ENCODE measurements around the gene SMIM45.
A peak's percentile ranks its signal among the peaks of the same experiment; 100 is the strongest.

Gene SMIM45

DNA sequence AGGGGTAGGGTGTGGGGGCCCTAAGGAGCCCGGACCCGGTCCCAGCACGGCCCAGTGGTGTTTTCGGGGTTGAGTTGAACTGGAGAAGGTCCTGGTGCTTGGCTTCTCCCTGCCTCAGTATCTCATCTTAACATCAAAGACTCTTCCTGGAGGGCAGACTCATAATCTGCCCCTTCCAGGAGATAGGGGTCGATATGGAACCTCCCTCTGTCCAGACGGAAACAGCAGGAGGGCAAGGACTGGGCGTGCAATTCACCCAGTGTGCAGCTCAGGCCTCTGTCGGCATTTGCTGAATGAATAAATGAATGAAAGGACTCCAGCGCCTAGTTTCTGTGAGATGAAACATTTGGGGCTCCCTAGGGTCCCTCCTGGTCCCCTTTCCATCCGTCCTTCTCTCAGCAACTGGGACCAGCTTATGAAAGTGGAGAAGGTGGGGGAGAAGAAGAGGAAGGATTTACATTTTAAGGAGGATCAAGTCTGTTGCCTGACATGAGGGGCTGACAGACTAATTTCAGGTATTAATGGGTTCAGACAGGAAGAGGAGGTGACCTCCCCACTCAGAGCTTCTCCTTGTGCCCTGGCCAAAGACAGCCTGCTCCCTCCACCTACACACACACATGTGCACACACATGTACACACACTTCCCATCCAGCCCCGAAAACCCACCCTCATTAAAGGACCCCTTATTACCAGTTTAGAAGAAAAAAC, 36.0 kb upstream of the SMIM45 start:
- DNase-seq, result no peak

DNA sequence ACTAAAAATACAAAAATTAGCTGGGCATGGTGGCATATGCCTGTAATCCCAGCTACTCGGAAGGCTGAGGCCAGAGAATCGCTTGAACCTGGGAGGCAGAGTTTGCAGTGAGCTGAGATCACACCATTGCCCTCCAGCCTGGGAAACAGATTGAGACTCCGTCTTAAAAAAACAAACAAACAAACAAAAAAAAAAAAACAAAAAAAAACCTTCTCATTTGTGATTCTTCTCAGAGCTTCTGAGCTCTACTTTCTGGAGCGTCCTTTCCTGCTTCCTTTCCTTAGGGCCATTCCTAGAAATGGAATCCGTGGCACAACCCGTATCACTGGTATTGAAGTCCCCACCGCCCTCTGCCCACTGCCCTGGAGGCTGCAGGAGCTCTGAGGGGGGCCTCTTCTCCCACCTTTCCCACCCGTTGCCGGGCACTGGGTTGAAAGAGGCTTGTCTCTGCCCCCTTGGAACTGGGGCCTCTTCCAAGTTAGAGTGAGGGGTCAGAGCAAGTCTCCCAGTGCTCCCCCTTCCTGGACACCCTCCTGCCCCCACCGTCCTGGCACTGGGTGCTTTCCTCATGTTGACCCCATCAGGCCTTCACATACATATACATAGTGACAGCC, 35.1 kb upstream of the SMIM45 start:
- DNase-seq, result no peak

DNA sequence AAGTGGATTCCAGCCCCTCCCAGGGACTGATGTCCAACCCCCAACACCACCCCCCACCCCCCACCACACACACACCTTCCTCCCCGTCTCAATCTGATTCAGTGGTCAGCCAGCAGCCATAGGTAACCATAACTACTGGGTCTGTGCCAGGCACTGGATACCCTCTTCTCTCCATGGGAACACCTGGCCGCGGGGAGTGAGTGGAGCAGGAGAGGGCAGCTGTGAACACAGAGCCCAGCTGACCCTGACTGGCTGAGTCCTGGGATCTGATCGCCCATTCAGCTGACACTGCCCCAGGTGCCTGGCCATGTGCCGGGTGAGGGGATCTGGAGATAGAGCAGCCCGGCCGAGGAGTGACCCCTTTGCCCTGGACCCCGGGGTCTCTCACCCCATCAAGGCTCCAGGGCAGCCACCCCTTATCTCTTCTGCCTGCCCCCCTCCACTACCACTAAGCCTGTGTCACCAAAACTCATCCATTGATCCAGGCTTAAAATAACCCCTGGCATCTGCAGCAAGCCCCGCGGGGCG, 34.5 kb upstream of the SMIM45 start:
- no peak for DNase-seq

DNA sequence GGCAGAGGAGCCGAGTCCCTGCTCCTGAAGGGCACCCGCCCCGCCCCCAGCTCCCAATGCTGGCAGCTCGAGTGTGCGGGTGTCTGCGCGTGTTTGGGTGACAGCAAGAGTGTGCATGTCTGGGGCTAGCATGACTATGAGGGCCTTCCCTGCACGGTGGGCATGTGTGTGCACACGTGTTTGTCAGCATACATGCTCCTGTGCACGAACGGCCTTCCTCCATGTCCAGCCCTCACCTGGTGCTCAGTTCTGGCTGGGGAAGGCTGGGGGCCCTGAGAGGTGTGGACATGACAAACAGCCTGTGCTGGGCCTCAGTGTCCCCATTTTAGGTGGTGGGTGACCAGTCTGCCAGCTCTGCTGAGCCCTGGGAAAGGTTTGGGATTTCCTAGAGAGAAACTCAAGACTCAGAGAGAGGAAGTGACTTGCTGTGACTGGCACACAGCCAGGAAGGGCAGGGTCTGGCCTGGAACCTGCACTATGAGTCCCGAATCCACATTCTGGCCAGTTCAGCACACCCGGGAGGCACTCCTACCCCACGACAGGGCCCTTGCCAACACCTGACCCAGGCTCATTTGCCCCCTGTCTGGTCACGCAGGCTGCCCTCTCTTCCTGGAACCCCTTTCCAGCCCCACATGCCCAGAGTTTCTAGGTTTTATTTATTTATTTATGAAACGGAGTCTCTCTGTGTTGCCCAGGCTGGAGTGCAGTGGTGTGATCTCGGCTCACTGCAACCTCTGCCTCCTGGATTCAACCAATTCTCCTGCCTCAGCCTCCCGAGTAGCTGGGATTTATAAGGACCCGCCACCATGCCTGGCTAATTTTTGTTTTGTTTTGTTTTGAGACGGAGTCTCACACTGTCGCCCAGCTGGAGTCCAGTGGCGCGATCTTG, 33.8 kb upstream of the SMIM45 start:
- DNase-seq, result no peak

DNA sequence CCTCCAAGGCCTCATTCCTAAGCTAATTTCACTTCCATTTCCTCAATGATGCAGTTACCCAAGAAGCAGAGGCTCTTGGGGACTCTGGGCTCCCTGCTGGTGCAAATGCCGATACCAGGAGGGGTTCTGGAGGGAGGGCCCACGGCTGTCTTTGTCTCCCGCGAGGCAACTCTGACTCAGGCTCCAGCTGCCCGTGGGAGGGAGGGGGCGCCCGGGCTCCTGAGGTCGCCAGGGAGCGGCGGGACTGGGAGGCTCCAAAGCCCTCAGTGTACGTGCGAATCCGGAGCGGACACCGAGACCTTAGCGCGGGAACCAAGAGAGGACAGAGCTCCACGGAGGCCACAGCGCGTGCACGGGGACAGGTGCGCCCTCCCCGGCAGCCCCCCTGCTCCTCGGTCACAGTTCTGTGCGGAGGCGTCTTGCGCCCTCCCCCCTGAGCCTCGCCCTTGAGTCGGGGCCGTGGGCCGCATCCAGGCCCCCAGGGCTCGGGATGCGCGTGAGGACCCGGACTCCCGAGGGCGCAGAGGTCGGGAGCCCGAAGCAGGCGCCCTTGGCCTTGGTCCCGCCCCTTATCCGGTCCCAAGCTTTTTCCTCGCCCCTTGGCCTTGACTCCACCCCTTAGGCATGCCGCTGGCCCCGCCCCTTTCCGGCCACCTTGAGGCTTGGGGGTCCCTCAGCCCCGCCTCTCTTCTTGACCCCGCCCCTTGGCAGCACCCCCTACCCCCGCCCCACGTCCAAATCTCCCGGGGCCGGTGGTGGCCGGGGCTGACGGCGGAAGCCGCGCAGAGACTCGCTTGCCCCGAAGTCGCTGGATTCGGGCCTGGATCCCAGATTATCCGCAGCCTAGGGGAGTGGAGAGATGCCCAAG, 32.4 kb upstream of the SMIM45 start:
- peak; percentile 75 for DNase-seq

DNA sequence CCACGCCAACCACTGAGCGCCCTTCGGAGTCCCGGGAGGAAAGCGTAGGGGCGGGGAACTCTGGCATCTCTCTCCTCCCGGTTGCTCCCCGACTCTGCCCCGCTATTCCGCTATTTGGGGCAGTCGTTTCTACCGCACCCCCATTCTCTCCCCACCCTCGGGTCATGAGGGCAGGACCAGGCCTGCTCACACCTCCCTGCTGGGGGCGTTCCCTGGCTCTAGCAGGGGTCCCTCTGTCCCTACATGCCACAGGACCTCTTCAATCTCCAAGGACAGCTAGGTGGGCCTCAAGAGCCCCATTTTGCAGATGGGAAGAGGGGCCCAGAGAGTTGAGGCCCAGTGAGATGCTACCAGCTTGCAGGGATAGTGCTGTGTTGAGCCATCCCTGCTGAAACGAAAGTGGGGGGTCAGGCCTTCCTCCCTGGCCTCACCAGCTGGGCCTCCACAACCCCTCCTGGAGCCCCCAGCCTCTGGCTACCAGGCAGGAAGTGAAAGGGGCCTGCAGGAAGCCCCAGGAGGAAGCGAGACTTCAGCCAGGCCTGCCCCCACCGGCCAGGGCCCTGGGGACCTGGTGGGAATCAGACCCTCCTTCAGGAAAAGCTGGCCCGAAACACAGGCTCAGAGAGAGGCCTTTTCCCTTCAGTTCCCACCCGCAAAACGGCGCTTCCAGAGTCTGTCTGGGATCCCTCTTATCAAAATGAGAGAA, 31.5 kb upstream of the SMIM45 start:
- DNase-seq, result no peak

DNA sequence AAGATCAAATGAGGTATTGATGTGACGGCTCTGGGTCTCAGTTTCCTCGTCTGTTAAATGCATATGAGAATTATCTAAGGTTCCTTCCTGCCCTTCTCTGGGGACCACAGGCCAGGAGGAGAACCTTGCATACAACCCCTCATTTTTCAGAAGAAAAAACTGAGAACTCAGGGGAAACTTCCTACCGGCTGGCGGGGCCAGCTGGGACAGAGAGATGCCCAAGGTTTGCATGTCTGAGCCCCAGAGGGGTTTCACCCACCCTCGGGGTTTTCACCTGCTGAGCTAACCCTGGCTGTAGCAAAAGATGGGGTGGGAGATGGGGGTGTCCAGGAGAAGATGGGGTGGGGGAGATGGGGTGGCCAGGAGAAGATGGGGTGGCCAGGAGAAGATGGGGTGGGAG, 29.6 kb upstream of the SMIM45 start:
- no peak for DNase-seq

DNA sequence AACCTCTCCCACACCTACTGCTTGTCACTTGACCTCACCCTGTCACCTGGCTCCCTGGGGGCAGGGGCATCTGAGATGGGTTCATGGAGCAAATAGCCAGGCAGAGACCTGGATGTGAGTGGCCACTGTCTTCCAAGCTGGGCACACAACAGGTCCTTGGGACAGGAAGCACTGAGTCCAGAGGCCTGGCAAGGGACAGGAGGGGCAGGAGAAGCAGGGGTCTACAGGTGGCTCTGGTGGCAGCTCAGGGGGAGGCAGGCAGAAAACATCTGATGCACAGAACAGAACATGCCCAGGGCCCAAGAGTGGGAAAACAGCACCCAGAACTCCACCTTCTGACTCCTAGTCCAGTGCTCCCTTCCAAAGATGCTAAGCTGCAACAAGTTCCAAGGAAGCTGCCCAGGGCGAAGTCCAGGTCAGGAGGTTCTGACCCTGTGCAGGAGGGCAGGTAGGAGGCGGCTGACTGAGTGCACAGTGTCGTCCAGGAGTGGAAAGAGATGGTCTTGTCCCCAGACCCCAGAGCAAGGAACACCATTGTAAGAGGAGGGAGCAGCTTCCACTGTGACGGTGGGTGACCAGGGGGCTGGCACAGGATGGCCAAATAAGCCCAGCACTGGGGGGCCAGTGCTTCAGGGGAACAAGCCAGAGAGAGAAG, 28.9 kb upstream of the SMIM45 start:
- DNase-seq, result no peak

DNA sequence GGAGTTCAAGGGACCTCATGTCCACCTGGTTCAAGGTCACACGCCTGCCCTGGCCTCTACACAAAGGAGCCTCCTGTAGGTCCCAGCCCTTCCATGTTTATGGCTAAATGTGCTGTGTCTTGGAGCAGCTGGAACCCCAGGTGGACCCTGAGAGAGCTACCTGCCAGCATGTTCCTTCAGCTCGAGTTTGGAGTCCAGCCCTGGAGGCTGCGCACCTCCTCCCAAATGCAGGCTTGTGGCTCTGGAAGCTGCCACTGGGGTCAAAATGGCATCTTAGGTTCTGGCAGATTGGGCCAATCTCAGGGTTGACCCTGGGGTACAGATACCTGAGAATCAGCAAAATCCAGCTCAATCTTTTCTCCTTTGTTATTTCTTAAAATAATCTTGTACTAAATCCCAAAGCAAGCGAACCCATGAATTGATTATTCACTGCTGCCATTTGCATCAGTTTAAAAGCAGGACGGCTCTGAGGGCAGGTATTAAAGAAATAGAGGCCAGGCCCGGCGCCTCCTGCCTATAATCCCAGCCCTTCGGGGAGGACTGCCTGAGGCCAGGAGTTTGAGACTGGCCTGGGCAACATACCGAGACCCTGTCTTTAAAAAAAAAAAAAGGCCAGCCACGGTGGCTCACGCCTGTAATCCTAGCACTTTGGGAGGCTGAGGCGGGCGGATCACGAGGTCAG, 28.2 kb upstream of the SMIM45 start:
- no peak for DNase-seq

DNA sequence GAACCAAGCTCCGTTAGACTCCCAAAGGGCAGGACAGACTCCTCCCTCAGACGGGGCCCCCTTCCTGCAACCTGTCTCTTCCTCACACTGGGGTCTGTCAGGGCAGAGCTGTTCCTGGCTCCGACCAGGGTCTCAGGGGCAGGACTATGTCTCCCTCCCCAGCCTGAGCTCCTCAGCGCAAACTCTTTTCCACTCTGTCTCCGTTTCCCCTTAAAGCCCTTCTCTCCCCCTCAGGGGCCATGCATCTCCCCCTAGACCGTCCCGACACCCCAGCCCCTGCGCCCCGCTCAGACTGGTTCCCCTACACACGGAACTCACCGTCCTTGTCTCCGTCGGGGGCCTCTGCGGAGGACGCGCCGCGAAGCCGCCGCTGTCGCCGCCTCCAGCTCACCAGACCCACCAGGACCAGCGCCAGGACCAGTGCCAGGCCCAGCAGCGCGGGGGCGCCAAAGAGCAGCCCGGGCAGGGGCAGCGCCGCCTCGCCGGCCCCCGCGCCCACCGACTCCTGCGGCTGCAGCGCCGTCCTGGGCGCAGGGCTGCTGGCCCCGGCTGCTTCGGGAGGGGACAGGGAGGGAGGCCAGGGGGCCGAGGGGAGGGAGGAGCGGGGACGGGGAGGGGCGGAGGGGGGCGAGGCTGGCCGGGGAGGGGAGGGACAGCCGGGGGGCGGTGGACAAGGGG, 26.0 kb upstream of the SMIM45 start:
- DNase-seq, result peak; percentile 91

DNA sequence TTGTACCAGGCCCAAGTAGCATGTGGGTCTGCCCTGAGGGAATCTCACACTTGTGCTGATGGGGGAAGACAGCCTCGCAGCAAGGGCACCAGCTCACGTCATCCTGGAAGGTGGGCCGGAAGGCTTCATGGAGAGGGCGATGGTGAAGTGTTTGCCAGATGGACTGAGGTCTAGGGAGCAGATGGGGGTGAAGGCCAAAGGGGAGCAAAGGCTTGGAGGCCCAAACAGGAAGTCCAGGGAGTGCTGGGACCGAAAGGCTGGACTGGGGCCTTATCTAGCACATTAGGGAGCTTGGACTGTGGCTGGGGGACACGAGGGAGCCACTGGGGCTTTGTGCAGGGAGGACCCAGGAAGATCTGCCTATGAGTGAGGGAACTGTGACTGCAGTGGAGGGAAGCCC, 24.1 kb upstream of the SMIM45 start:
- DNase-seq, result no peak

DNA sequence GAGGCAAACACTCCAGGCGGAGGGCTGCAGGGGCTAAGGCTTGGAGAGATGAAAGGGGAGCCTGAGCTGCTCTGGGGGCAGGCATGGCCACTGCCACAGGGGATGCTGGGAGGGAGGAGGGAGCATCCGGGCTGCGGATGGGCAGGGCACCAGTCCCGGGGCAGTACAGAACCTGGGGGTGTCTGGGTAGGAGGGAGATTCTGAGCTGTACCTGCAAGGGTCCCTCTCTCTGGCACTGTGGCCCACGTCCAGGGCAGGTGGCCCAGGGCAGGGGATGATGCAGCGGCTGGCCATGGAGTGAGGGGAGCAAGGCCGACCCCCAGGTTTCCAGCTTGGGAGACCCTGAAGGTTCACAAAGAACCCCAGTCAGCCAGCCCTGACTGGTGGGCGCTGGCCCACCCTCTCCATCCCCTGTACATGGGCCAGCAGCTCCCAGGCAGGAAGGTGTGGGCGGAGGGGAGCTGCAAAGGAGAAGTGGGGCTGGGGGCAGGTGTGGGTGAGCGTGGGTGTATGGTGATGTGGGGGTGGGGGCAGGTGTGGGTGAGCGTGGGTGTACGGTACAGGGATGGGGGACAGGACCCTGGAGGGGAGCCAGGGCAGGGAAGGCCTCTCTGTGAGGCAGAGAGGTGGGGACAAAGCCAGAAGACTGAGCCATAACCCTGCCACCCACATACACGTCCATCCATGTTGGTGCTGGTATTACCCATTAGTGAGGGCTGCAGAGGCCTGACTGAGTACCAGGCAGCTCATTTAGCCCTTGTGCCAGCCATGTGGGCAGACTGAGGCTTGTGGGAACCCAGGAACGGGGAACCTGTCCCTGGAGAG, 23.1 kb upstream of the SMIM45 start:
- no peak for DNase-seq

DNA sequence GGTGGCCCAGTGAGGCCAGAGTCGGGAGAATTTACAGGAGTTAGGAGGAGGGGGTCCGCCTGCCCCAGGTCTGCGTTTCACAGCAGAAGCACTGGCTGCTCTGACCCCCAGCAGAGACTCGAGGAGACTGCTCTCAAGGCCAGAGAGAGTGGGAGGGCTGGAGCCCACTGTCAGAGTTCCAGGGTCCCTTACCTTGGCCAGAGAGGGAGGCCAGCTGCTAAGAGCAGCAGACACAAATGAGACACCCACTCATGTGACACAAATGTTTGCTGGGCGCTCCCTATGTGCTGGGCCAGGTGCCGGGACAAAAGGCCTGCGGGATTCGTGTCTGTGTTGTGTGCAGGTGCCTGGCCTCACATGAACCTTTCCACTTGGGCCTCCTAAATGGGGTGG, 22.5 kb upstream of the SMIM45 start:
- no peak for DNase-seq

DNA sequence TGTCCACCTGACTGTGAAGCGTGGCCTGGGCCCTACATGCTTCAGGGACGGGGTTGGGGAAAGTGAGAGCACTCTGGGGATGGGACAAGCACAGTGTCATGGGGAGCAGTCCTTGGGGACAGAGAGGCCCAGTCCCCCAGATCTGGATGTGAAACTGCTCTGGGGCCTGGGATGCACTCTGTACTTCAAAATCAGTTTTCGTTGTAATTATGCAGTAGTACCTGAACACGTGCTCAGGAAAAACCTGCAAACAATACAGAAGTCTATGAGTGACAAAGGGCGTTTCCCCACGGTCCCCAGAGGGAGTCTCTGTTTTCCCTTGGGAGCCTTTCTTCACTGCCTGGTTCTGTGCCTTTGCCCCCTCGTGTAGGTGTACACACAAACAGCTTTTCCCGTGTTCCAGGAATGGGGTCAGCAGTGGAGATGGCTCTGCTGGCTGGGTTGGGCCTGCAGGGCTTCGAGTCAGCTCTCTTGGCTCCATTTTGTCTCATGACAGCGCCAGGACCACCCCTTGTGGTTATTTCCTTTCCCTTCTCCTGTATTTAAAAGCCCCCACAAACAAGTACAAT, 20.2 kb upstream of the SMIM45 start:
- no peak for DNase-seq

DNA sequence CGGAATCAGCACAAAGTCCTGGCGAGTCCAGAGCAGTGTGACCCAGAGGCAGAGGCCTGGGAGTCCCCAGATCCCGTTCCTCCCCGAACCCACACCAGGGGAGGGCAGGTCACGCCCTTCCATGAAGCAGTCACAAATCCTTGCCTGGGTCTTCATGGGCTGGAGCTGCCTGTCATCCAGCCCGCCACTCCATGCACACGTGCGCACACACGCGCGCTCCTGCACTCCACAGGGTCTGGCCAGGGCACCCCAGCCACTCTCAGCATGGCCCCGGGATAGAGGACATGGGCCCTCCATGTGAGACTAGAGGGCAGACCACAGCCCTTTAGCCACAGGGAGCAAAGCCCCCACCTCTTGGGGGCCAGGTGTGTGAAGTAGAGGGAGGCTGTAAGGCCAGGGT, 19.6 kb upstream of the SMIM45 start:
- DNase-seq, result no peak

DNA sequence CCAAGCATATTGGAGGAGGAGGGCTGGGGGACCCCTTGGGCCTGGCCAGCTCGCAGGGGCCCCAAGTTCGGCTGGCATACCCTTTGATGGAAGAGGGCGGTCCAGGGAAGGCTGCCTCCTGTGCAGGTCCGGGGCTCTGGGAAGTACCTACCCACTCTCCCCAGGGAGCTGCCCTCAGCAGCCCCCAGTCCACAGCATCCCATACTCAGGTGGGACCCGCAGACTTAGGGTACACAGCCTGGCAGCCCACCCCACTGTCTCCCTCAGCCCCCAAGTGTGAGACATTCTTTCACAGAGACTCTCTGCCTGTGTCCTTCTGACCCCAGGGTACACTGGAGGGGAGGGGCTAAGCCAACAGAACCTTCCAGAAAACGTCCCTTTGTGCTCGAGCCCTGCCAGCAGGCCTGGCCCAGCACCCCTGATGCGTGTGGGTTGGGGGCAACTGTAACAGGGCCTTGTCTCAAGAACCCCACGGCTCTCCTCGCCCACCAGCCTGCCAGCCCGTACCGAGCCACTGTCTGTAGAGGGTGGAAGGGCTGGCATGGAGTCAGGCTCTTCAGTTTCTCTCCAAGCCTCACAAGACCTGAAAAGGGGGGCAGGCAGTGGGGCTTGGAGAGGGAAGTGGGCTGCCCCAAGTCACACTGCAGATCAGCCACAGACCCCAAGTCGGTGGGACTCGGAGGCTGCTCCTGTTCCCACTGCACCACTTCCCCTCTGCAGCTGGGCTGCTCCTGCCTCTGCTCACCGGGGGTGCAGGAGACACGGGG, 18.4 kb upstream of the SMIM45 start:
- DNase-seq, result no peak

DNA sequence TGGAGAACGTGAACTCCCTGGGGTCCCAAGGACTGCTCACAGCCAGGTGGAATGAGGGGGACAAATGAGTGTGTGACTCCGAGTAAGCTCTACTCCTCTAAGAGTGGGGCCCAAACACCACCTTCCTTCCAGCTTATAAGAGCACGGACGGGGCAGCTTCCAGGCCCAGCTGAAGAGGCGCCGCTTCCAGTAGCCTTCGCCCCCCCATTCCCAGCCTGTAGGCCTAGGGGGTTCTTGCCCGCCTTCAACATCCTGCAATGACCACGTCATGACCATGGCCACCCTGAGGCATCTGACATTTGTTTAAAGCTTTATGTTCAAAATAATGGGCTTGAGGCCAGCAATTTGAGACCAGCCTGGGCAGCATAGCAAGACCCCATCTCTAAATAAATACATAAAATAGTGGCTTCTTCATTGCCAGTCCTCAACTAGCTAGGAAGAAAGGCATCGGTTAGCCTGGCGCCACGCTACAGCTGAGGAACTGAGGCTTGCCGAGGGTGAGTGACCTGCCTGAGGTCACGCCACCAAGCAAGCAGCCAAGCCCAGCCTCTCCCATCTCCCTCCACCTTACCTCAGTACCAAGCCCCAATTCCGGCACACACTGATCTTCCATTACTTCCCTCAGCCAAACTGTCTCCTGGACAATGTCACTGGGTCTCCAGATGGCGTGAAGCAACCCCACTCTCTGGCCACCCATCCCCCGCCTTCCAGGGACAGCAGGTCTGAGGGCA, 17.5 kb upstream of the SMIM45 start:
- DNase-seq, result no peak

DNA sequence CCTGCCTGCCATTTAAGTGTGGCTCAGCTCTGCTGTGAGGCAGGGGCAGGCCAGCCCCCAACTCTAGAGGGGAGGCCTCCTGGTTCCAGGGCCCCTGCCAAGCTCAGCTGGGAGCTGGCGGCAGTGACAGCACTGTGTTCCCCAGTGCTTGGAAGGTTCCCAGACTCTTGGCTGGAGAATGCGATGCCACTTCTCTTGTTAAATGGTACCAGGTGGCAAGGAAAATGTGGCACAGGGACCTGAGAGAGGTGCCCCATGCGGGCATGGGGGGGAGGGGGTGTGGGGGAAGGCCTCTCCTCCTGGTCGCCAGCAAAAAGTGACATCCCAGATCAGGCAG, 17.0 kb upstream of the SMIM45 start:
- DNase-seq, result no peak

All from activated CD8-positive, alpha-beta memory T cell treated with anti-CD3 and anti-CD28 coated beads for 24 hours (primary cell).